HepG2 (cell line): ENCODE measurements around the gene TTLL8. TPM values are rescaled to one million over a fixed set of nuclear protein-coding genes. Genes with fewer than 3 reads are reported as not detected.

ENCODE experiments used
- ATAC-seq: fragments of 200-7000 bp; cut with Tn5 transposase; 3 replicates; pipeline ENCODE4 v1.9.1; 2020; ENCODE audit warnings: mild to moderate bottlenecking, moderate library complexity
- BruUV-seq: library from RNA; stranded (reverse); fragments of 400-500 nt; replicated peaks from 2 replicates; lab custom pipeline; 2021; lab: Mats Ljungman, UMichigan
- CTCF ChIA-PET: fragments of 300-600 bp; formaldehyde crosslinking; extraction: SDS; loops from one replicate; lab custom pipeline; 2021; ENCODE audit warnings: low total read pairs, inconsistent platforms, low intra/inter-chr PET ratio; lab: Yijun Ruan, JAX
- POLR2A ChIA-PET: fragments of 350-600 bp; sonication (Branson Sonifier 250); formaldehyde crosslinking; loops from one replicate; lab custom pipeline; 2020; ENCODE audit warnings: antibody characterized with exemption, inconsistent platforms; lab: Yijun Ruan, JAX
- DNase-seq: peaks from one replicate; pipeline ENCODE4 v3.0.0-alpha.2; 2015; ENCODE audit warnings: low spot score
- FAIRE-seq: peaks from 3 replicates; lab custom pipeline; 2011; peaks lifted over from hg19 to GRCh38; lab: Jason Lieb, UNC
- H2AFZ ChIP-seq: one replicate; pipeline ENCODE4 v1.6.1; 2011; ENCODE audit warnings: low read length, inconsistent platforms
- H3K27ac ChIP-seq: fragments of 300-600 bp; 3 replicates; pipeline ENCODE4 v1.8.0; 2011; ENCODE audit warnings: mixed run types, mild to moderate bottlenecking, mixed read lengths, low read length, inconsistent platforms; ENCODE audit not compliant: insufficient read depth; ENCODE audit errors: extremely low read length
- H3K27me3 ChIP-seq, 2 experiments: fragments of 200-600 bp in 1 of 2; 2 replicates in 1 of 2; 3 replicates in 1 of 2; pipeline versions ENCODE4 v1.6.0 to v1.8.0; 2011; ENCODE audit warnings: low read length in 2 of 2, mild to moderate bottlenecking in 2 of 2, moderate library complexity in 2 of 2, inconsistent platforms in 1 of 2; ENCODE audit not compliant: insufficient read depth in 2 of 2, control insufficient read depth in 1 of 2
- H3K36me3 ChIP-seq, 2 experiments: fragments of 200-600 bp in 1 of 2; replicated peaks in 1 of 2; 2 replicates in 1 of 2; 3 replicates in 1 of 2; pipeline versions ENCODE4 v1.5.1 to v1.8.0; 2011; ENCODE audit warnings: low read length in 2 of 2, inconsistent platforms in 1 of 2; ENCODE audit not compliant: insufficient read depth in 2 of 2, control insufficient read depth in 1 of 2
- H3K4me1 ChIP-seq: 2 replicates; pipeline ENCODE4 v1.5.1; 2012; ENCODE audit warnings: low read length, inconsistent platforms; ENCODE audit not compliant: insufficient read depth
- H3K4me2 ChIP-seq: 2 replicates; pipeline ENCODE4 v1.6.0; 2011; ENCODE audit warnings: low read depth, low read length, inconsistent platforms
- H3K4me3 ChIP-seq, 3 experiments: fragments of 200-600 bp in 1 of 3; sonication (generic), shearing (Covaris generic) in 1 of 3; replicated peaks in 1 of 3; 2 replicates each; pipeline ENCODE4 v1.5.1; 2011 to 2016; ENCODE audit warnings: low read length in 3 of 3, inconsistent platforms in 2 of 3, low read depth in 2 of 3, mild to moderate bottlenecking in 2 of 3, control low read depth in 1 of 3, mixed read lengths in 1 of 3; ENCODE audit not compliant: insufficient read depth in 1 of 3
- H3K79me2 ChIP-seq: one replicate; pipeline ENCODE4 v1.6.1; 2011; ENCODE audit warnings: low read length, inconsistent platforms; ENCODE audit not compliant: insufficient read depth
- H3K9ac ChIP-seq: 2 replicates; pipeline ENCODE4 v1.6.0; 2011; ENCODE audit warnings: mild to moderate bottlenecking, low read depth, low read length, inconsistent platforms; ENCODE audit not compliant: insufficient read depth
- H3K9me3 ChIP-seq: 2 replicates; pipeline ENCODE4 v1.5.1; 2012; ENCODE audit warnings: mild to moderate bottlenecking, low read length
- H4K20me1 ChIP-seq: 2 replicates; pipeline ENCODE4 v1.6.0; 2011; ENCODE audit warnings: inconsistent platforms, mild to moderate bottlenecking, low read length, moderate library complexity; ENCODE audit not compliant: insufficient read depth
- CHCHD3 ChIP-seq: sonication (generic); formaldehyde crosslinking; IDR thresholded peaks from 2 replicates; pipeline ENCODE4 v1.8.0; 2022; ENCODE audit warnings: mild to moderate bottlenecking, missing genetic modification reagents, moderate library complexity
- SALL1 ChIP-seq: sonication (generic); formaldehyde crosslinking; IDR thresholded peaks from 2 replicates; pipeline ENCODE4 v1.8.0; 2022; ENCODE audit warnings: mild to moderate bottlenecking, missing genetic modification reagents
- SNRNP70 ChIP-seq: fragments of 200-400 bp; formaldehyde crosslinking; IDR thresholded peaks from 2 replicates; pipeline ENCODE4 v1.6.1; 2017; ENCODE audit warnings: mild to moderate bottlenecking, low read depth, low read length, moderate library complexity
- SOX13 ChIP-seq, 3 experiments: fragments of 450-650 bp in 1 of 3; sonication (generic) in 1 of 3; formaldehyde crosslinking in 1 of 3; IDR thresholded peaks in 2 of 3; conservative IDR thresholded peaks in 1 of 3; 2 replicates each; pipeline versions ENCODE4 v1.5.0 to v1.6.1; 2016 to 2020; ENCODE audit warnings: antibody characterized with exemption in 1 of 3, mild to moderate bottlenecking in 1 of 3, missing compliant biosample characterization in 1 of 3, missing genetic modification reagents in 1 of 3, moderate library complexity in 1 of 3
- ZNF136 ChIP-seq: sonication (generic); formaldehyde crosslinking; IDR thresholded peaks from 2 replicates; pipeline ENCODE4 v1.8.1; 2022; ENCODE audit warnings: low read depth, mild to moderate bottlenecking, moderate library complexity, missing genetic modification reagents
- ZNF674 ChIP-seq: sonication (generic); formaldehyde crosslinking; IDR thresholded peaks from 2 replicates; pipeline ENCODE4 v1.5.0; 2020; ENCODE audit warnings: low read depth, mild to moderate bottlenecking, missing genetic modification reagents
- ZNF775 ChIP-seq: sonication (generic); formaldehyde crosslinking; IDR thresholded peaks from 2 replicates; pipeline ENCODE4 v1.4.0; 2020; ENCODE audit warnings: missing genetic modification reagents, mild to moderate bottlenecking, moderate library complexity, borderline replicate concordance
- WGBS: methylation state at CpG from one replicate; pipeline ENCODE4 v1.1.6; 2017; ENCODE audit warnings: low lambda C conversion rate; 5-methylcytosine and 5-hydroxymethylcytosine counted together
- in situ Hi-C: cut with HindIII; loops from 2 replicates; pipeline ENCODE4 v1.10.0; 2017; ENCODE audit warnings: low pct_unique_long_range_greater_than_20kb; ENCODE audit not compliant: extremely low pct_ligation_motif_present
- intact Hi-C: fragments of 100-400 bp; cut with micrococcal nuclease; formaldehyde crosslinking; loops from one replicate; pipeline ENCODE4 v1.10.0; 2022; ENCODE audit not compliant: unreplicated experiment
- polyA plus RNA-seq, 8 experiments: library from polyadenylated mRNA; depleted of rRNA in 3 of 8; stranded (reverse) in 7 of 8; unstranded in 1 of 8; fragments of >200 nt; fragmentation: Illumina TruSeq in 4 of 8; extraction: Trizol in 4 of 8; gene quantifications; 2 replicates each; pipeline versions ENCODE4 v1.2.1 to v1.2.3, GENCODE V29; 2011 to 2016; ENCODE audit warnings: low read depth in 4 of 8, missing spikeins in 1 of 8, mixed read lengths in 1 of 8; ENCODE audit not compliant: insufficient read depth in 1 of 8
- total RNA-seq, 5 experiments: library from RNA; depleted of rRNA; stranded (reverse); fragments of >200 nt; fragmentation: Illumina TruSeq; extraction: Trizol; gene quantifications; 2 replicates each; pipeline ENCODE4 v1.2.3, GENCODE V29; 2016; ENCODE audit warnings: low read depth in 1 of 5
- TF ChIP-seq, protein P1 (sequence below): IDR thresholded peaks from 2 replicates; pipeline ENCODE4 v1.6.1; 2016; ENCODE audit warnings: low read depth, missing genetic modification reagents, missing compliant biosample characterization
- TF ChIP-seq, protein P2 (sequence below): sonication (generic); formaldehyde crosslinking; IDR thresholded peaks from 2 replicates; pipeline ENCODE4 v1.4.0; 2020; ENCODE audit warnings: mild to moderate bottlenecking, missing genetic modification reagents
- TF ChIP-seq, protein P3 (sequence below): sonication (generic); formaldehyde crosslinking; conservative IDR thresholded peaks from 2 replicates; pipeline ENCODE4 v1.8.0; 2022; ENCODE audit warnings: missing genetic modification reagents

Gene TTLL8
- total and polyA plus RNA-seq, 2 of the 13 experiments (the other 11 are each of a cell fraction or from before 2014, with no cell fraction given): not detected

DNA sequence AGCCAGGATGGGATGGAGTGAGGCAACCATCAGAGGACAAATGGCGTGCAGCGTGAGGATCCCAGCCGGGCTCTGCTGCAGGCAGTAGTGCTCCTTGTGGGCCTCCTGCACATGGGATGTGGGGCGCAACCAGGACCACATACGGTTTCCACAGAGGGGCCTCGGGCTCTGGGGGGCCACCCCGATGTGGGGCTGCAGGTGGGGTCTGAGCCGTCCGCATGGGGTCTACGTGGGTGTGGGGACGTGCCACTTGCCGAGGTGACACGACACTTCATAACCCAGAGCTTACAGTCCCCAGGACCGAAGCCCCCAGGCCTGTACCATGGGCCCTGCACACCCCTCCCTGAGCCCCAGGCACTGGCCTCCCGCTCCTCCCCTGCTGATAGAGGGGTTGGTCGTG lies 10.8 kb downstream of the TTLL8 start (continued):
- TF ChIP-seq ZNF136 (CRISPR knock-in tag) (no peak), ZNF674 (CRISPR knock-in tag) (no peak), CHCHD3 (CRISPR knock-in tag) (no peak), SOX13 (IDR thresholded peaks at IDR 0.05) (no peak), SOX13 (CRISPR knock-in tag; conservative IDR thresholded peaks at IDR 0.05 in 1 of 2, IDR thresholded peaks at IDR 0.05 in 1 of 2) (no peak)
- TF ChIP-seq, protein P1, sequence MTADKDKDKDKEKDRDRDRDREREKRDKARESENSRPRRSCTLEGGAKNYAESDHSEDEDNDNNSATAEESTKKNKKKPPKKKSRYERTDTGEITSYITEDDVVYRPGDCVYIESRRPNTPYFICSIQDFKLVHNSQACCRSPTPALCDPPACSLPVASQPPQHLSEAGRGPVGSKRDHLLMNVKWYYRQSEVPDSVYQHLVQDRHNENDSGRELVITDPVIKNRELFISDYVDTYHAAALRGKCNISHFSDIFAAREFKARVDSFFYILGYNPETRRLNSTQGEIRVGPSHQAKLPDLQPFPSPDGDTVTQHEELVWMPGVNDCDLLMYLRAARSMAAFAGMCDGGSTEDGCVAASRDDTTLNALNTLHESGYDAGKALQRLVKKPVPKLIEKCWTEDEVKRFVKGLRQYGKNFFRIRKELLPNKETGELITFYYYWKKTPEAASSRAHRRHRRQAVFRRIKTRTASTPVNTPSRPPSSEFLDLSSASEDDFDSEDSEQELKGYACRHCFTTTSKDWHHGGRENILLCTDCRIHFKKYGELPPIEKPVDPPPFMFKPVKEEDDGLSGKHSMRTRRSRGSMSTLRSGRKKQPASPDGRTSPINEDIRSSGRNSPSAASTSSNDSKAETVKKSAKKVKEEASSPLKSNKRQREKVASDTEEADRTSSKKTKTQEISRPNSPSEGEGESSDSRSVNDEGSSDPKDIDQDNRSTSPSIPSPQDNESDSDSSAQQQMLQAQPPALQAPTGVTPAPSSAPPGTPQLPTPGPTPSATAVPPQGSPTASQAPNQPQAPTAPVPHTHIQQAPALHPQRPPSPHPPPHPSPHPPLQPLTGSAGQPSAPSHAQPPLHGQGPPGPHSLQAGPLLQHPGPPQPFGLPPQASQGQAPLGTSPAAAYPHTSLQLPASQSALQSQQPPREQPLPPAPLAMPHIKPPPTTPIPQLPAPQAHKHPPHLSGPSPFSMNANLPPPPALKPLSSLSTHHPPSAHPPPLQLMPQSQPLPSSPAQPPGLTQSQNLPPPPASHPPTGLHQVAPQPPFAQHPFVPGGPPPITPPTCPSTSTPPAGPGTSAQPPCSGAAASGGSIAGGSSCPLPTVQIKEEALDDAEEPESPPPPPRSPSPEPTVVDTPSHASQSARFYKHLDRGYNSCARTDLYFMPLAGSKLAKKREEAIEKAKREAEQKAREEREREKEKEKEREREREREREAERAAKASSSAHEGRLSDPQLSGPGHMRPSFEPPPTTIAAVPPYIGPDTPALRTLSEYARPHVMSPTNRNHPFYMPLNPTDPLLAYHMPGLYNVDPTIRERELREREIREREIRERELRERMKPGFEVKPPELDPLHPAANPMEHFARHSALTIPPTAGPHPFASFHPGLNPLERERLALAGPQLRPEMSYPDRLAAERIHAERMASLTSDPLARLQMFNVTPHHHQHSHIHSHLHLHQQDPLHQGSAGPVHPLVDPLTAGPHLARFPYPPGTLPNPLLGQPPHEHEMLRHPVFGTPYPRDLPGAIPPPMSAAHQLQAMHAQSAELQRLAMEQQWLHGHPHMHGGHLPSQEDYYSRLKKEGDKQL (CRISPR knock-in tag): no peak
- TF ChIP-seq, all 625 proteins: peak for 0

DNA sequence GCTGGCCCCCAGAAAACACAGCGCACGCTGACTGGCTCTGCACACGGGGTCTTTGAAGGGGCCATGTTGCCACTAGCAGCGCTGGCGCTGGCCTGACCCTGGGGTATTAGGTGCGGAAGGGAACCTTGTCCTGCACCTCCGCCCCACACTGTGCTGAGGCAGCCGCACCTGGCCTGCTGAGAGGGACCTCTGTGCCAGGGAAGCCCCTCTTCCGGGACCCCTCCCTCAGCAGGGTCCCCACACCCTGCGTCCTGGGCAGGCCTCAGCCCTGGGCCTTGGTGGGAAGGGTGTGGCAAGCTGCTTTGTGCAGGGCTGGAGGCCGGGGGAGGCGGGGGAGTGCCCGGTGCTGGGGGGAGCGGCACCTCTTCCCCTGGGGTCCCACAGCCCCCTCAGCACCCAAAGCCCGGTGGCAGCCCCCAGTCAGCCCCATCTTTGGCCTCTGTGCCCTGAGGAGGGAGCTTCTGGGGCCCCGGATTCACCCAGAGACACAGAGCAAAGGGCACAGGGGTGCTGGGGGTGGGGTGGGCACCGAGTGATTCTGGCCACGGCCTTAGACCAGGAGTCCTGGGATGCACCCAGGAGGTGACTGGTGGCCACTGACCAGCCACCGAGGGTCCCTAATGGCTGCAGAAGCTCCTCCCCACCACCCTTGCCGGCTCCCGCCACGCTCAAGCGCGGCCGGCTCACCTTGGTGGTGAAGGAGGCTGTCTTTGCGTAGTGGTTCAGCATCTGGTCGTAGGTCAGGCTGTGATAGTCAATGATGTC lies 11.4 kb downstream of the TTLL8 start:
- Histone ChIP-seq H3K9me3 (no peaks in the 10 kb centered on the region), H4K20me1 (no peaks in the 10 kb centered on the region), H3K4me3 (no peak overlapping the region), H3K79me2 (no peaks in the 10 kb centered on the region), H3K27ac (no peak overlapping the region), H3K4me2 (no peak overlapping the region), H2AFZ (no peak overlapping the region), H3K4me1 (no peaks in the 10 kb centered on the region), H3K27me3 (peaks cover 1 to 54% of the 10 kb centered on the region in 2 experiments; a peak in 4 of 5 replicates), H3K9ac (no peak overlapping the region), H3K36me3 (no peaks in the 10 kb centered on the region)
- DNase-seq (no peak), FAIRE-seq (no peak), ATAC-seq (no peak; the same call in 2 of the 3 replicates)
- intact Hi-C loops (no loop called here), in situ Hi-C loops (no loop called here)
- BruUV-seq: no TSS peak
- WGBS: 47% methylated on average over 6 of the region's 27 CpGs
- CTCF ChIA-PET: no interaction called here
- POLR2A ChIA-PET: no interaction called here
- TF ChIP-seq, protein P2, sequence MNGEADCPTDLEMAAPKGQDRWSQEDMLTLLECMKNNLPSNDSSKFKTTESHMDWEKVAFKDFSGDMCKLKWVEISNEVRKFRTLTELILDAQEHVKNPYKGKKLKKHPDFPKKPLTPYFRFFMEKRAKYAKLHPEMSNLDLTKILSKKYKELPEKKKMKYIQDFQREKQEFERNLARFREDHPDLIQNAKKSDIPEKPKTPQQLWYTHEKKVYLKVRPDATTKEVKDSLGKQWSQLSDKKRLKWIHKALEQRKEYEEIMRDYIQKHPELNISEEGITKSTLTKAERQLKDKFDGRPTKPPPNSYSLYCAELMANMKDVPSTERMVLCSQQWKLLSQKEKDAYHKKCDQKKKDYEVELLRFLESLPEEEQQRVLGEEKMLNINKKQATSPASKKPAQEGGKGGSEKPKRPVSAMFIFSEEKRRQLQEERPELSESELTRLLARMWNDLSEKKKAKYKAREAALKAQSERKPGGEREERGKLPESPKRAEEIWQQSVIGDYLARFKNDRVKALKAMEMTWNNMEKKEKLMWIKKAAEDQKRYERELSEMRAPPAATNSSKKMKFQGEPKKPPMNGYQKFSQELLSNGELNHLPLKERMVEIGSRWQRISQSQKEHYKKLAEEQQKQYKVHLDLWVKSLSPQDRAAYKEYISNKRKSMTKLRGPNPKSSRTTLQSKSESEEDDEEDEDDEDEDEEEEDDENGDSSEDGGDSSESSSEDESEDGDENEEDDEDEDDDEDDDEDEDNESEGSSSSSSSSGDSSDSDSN (CRISPR knock-in tag): no peak
- TF ChIP-seq SALL1 (CRISPR knock-in tag) (no peak), ZNF775 (no peak), SNRNP70 (no peak)
- TF ChIP-seq, protein P3, sequence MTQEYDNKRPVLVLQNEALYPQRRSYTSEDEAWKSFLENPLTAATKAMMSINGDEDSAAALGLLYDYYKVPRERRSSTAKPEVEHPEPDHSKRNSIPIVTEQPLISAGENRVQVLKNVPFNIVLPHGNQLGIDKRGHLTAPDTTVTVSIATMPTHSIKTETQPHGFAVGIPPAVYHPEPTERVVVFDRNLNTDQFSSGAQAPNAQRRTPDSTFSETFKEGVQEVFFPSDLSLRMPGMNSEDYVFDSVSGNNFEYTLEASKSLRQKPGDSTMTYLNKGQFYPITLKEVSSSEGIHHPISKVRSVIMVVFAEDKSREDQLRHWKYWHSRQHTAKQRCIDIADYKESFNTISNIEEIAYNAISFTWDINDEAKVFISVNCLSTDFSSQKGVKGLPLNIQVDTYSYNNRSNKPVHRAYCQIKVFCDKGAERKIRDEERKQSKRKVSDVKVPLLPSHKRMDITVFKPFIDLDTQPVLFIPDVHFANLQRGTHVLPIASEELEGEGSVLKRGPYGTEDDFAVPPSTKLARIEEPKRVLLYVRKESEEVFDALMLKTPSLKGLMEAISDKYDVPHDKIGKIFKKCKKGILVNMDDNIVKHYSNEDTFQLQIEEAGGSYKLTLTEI: no peak
